GM04504 (cell line): ENCODE data around the gene USP31.
A peak's percentile ranks its signal among the peaks of the same experiment; 100 is the strongest.

ENCODE experiments used
- DNase-seq: peaks from one replicate; pipeline ENCODE4 v3.0.0-alpha.2; 2012; ENCODE audit warnings: low read depth

Gene USP31

GRCh38 chr16:23061669-23062068 is 87.6 kb downstream of the USP31 start:
- DNase-seq, result no peak

DNA sequence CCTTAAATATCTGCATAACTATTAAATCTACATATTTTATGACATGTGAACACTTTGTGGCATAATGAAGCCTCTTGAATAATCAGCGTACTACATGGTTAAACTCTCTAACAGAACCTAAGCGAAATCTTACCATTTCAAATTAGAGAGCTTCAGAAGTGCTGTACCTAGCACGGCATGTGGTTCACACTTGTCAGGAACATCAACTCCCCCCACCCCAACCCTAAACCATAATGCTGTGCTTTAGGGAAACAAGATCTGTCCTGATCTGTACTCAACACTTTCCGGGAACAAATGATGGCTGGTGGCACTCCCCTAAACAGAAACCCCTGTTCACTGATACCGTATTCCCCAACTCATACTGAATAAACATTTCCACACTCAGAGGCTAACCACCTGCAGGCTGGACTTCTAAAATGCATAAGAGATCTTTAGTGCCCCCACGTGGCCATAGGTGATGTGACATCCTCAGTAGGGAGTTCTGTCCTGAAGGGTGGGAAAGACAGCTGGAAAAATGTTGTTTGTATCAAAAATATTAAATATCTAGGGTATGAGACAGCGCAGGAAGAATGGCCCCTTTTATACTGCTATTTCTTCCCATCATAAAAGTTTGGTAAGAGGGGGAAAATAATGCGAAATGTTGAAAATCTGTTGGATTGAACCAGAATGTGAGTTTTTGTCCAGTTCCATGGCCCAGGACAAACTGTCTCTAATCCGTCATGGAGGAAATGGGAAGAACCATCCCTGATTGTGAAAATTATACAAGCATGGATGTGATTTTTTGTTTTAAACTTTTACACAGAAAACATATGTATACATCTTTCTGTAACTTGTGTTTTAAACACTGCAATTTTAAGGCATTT is 88.6 kb downstream of the USP31 start:
- peak; percentile 37 for DNase-seq

- no peak for DNase-seq
Measured at GRCh38 chr16:23059433-23059832, 89.8 kb downstream of the USP31 start.

GRCh38 chr16:23058576-23058975 is 90.7 kb downstream of the USP31 start:
- DNase-seq, result no peak

DNA sequence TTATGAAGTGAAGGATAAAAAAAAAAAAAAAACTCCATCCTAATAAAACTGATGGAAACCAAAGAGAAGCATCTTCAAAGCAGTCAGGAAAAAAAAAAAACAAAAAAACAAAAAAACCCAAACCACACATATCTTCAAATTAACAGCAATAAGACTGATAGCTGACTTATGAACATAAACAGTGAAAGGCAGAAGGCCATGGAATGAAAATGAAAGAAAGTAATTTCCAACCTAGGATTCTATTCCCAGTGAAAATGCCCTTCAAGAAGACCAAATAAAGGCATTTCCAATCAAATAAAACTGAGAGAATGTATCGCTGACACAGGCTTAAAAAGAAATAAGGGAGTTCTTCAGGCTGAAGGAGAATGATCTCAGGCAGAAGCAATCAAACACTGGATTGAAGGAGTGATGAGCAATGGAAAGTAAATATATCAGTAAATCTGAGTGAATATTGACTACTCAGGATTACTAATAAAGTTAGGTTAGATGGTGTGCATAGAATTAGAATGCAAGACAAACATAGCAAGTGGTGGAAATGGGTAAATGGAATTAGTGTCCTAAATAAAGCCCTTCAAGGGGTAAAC is 92.1 kb downstream of the USP31 start:
- DNase-seq, result no peak

DNA sequence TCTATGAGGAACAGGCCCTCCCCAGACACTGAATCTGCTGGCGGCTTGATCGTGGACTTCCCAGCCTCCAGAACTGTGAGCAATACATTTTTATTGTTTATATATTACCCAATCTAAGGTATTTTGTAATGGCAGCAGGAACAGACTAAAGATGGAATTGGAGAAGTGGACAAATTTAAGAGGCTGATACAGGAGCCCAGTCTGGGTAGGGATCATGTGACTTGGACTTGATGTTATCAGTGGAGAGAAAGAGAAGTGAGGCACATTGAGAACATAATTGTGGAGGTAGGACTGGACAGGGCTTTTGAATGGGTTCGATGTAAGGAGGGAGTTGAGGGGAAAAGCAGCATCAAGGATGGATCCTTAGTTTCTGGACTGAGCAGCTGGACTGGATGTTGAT is 93.8 kb downstream of the USP31 start:
- DNase-seq, result no peak

GRCh38 chr16:23052908-23053580 is 96.2 kb downstream of the USP31 start:
- no peak for DNase-seq

DNA sequence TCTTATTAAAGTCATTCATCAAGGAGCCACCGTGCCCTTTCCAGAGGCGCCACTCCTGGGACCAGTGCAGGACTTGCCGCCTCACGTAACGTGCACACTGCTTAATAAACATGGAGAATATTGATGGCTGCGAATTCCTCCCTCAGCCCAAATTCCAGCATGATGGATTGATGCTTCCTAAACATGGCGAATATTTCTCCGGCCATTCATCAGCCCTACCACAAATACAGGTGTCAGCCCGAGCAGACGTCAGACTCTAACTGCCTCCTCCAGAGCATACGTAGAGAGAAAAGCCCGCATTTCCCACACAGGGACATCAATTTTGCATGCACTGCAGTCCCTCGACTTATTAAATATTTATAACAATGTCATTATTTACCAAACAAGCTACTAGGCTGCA is 97.0 kb downstream of the USP31 start:
- DNase-seq, result no peak

DNA sequence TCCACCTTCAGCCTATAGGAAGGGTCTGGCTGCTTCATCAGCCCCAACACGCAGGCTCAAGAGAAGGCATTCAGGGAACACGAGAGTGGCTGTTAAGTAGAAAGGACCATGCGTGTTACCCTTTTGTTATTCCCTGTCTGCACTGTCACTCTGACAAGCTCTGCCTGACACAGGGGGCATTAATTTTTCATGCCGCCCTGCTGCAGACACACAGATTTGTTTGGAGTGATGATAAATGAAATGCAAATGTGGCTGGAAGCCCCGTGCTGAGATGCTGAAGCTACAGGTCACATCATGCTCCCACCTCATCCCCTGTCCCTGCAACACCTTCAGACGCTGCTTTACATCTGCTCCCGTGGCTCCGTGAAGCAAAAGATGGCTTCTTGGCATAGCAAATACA is 97.7 kb downstream of the USP31 start:
- DNase-seq, result no peak

GRCh38 chr16:23048164-23048563 is 101.1 kb downstream of the USP31 start:
- DNase-seq, result no peak

DNA sequence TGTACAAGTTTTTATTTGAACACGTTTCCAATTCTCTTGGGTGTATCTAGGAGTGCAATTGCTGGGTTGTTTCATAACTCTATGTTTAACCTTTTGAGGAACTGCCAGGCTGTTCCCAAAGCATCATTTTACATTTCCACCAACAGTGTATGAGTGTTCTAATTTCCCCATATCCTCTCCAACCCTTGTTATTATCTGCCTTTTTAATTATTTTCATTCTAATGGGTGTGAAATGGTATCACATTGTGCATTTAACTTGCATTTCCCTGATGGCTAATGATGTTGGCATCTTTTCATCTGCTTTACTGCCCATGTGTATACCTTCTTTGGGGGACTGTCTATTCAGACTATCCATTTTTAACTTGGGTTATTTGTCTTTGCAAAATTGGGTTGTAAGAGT is 104.2 kb downstream of the USP31 start:
- DNase-seq, result no peak

- DNase-seq, result no peak
Measured at GRCh38 chr16:23040246-23040645, 109.0 kb downstream of the USP31 start.

DNA sequence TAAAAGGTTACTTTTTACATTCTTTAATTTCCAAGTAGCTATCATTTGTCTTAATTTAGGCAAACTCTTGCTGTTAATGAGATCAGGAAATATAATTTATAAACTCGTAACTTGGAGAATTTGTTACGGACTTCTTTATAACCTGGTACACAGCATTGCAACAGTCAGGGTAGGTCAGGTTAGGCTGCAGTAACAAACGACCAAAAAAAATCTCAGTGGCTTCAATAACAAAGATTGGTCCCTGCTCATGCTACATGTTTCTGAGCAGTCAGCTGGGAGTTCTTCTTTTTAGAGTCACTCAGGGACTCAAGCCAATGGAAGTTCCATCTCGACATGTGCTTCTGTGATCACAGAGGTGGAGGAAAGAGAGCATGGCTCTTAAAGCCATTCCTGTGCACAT is 110.1 kb downstream of the USP31 start:
- no peak for DNase-seq

DNA sequence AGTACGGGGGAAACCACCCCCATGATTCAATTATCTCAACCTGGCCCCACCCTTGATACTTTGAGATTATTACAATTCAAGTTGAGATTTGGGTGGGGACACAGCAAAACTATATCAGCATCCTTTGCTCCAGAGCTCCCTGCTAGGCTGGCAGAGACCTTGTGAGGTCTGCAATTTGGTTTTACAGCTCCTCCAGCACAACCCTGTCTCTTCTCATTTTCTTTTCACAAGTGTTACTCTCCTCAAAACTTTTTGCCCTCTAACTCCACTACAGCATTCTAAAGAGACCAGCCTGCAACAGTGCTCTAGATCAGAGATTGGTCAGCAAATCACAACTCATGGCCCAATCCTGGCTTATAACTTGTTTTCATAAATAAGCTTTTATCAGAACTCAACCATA is 114.0 kb downstream of the USP31 start:
- DNase-seq, result no peak

DNA sequence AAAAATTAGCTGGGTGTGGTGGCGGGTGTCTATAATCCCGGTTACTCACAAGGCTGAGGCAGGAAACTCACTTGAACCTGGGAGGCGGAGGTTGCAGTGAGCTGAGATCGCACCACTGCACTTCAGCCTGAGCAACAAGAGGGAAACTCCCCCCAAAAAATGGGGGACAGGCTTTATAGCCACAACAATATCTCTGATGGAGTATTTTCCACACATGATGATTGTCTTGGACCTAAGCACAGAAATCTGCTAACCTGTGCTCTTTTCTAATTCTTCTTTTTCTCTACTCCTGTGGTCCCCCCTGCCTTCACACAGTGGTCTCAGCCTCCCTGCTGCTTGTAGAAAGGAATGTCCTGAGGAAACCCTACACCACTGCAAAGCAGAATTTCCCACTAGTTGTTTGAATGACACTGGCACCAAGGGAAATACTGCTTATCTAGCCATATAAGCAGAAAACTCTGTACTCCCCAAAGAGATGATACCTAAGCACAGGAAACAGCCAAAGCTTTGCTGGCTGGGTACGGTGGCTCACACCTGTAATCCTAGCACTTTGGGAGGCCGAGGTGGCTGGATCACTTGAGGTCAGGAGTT is 117.6 kb downstream of the USP31 start:
- no peak for DNase-seq

DNA sequence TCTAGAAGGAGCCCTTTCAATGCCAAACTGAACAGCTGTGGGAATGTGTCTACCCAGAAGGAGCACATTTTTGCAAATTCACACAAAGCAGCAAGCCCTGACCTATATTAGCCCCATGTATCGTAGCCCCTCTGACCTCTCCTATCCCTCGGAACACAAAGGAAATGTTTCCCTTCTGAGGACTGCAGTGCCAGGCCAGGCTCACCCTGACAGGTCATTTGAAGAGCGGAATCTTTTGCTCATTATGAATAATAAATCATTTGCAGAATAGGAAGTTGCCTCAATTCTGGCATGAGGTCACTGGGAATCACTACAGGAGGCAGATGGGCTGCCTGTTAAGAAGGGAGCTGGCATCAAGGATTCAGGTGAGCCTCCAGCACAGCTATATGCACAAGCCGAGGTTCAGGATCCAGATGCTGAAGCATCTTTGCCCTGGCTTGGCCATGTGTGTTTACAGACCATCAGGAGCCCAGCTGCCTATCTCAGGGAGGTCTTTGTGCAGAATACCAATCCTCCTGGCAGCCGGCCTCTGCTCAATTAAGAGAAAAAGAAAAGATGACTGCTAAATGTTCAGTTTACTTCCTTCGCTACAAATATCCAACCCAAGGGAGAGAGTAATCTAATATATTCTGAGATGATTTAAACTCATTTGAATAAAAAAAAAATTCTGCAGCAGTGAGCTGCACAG is 119.4 kb downstream of the USP31 start:
- no peak for DNase-seq

GRCh38 chr16:23027386-23027785 is 121.9 kb downstream of the USP31 start:
- DNase-seq, result no peak

GRCh38 chr16:23026784-23027362 is 122.4 kb downstream of the USP31 start:
- peak; percentile 3 for DNase-seq

DNA sequence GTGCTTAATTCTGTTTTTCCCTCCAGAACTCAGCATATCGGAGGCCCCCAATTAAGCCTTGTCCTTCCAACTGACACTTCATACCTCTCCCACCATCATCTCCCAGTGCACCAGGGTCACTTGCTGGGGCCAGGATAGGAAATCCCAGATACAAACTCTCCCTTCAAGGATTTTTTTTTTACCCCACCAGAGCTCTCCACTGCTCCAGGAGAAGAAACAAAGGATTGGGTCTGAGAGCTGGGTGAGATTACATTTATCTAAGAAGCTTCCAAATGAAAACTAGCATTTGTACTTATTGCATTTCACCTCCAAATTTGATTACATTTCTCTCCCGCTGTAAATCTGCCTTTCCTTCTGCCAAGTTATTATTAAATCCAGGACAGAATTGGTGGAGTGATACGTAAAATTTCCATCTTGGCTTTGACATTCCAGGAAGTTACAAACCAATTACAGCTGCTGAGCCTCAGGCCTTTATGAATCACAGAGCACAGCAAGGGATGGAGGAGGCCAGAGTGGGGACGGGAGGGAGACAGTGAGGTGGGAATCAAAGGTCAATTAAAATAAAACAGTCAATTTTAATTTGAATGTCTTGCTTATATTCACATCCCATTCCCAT is 123.5 kb downstream of the USP31 start:
- peak; percentile 8 for DNase-seq

- no peak for DNase-seq
Measured at GRCh38 chr16:23024044-23024443, 125.2 kb downstream of the USP31 start.

DNA sequence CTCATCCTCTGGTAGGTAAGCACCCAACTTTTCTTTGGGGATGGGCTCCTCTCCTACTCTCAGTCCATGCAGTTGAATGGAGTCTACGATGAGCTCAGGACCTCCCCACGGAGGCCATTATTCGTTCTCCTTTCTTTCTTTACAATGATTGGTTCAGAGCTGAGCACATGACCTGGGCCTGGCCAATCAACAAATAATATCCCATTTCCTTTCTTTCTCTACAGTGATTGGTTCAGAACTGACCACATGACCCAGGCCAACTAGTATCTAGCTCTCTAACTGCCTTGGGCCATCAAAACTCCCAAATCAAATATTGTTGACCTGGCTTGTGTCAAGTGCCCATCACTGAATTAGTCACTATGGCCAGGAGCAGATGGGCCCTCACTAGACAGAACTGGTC is 129.2 kb downstream of the USP31 start:
- no peak for DNase-seq
